ENCODE results near the gene WDHD1. TPM values are rescaled to one million over a fixed set of nuclear protein-coding genes. Genes with fewer than 3 reads are reported as not detected.
"Not testable (repeated sequence)": the region's sequence is repeated elsewhere in the genome, so short reads cannot be mapped to it uniquely, and the experiment has no call there.

WDHD1 gene
- total RNA-seq, 1 donor, result 4.3 TPM

DNA sequence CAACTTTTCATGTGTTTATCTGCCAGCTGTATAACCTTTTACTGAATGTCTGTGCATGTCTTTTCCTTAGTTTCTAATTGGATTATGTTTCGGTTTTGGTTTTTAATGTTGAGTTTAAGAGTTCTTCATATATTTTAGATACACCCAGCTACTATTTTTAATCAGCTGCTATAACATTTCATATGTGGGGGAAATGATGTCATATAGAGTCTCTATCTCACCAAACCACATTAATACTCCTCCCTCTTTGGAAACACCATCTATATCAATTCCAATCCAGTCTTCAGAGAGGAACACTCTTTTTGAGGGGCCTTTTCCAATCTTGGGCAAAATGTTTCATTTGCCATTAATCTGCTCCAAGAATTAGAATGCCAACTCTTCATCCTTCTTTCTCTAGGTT is 95.8 kb downstream of the WDHD1 start:
- H3K4me1 ChIP-seq (ENCODE audit: insufficient read depth, low read length), result no peaks in the 10 kb centered on the region
- H3K36me3 ChIP-seq (ENCODE audit: insufficient read depth, low read length), result no peaks in the 10 kb centered on the region
- H3K27me3 ChIP-seq (ENCODE audit: insufficient read depth, low read length), result no peaks in the 10 kb centered on the region
- DNase-seq (ENCODE audit: insufficient read length, low spot score, missing footprints), result no peak
- no peaks in the 10 kb centered on the region for H3K9me3 ChIP-seq (ENCODE audit: low read depth, low read length)
- H3K27ac ChIP-seq (ENCODE audit: low read depth, low read length), result no peak overlapping the region
- no peak overlapping the region for H3K4me3 ChIP-seq (ENCODE audit: insufficient read depth, low read length)
- H3K4me2 ChIP-seq (ENCODE audit: insufficient read depth, low read length), result no peak overlapping the region
- no peaks in the 10 kb centered on the region for H4K20me1 ChIP-seq (ENCODE audit: insufficient read depth, low read length)
- no peaks in the 10 kb centered on the region for H3K79me2 ChIP-seq (ENCODE audit: insufficient read depth, low read length)
- TF ChIP-seq, protein P1, sequence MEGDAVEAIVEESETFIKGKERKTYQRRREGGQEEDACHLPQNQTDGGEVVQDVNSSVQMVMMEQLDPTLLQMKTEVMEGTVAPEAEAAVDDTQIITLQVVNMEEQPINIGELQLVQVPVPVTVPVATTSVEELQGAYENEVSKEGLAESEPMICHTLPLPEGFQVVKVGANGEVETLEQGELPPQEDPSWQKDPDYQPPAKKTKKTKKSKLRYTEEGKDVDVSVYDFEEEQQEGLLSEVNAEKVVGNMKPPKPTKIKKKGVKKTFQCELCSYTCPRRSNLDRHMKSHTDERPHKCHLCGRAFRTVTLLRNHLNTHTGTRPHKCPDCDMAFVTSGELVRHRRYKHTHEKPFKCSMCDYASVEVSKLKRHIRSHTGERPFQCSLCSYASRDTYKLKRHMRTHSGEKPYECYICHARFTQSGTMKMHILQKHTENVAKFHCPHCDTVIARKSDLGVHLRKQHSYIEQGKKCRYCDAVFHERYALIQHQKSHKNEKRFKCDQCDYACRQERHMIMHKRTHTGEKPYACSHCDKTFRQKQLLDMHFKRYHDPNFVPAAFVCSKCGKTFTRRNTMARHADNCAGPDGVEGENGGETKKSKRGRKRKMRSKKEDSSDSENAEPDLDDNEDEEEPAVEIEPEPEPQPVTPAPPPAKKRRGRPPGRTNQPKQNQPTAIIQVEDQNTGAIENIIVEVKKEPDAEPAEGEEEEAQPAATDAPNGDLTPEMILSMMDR (IDR thresholded peaks at IDR 0.05; ENCODE audit: extremely low read depth, low read depth, low read length), result no peak
- no peak overlapping the region for H2AFZ ChIP-seq (ENCODE audit: low read length)

DNA sequence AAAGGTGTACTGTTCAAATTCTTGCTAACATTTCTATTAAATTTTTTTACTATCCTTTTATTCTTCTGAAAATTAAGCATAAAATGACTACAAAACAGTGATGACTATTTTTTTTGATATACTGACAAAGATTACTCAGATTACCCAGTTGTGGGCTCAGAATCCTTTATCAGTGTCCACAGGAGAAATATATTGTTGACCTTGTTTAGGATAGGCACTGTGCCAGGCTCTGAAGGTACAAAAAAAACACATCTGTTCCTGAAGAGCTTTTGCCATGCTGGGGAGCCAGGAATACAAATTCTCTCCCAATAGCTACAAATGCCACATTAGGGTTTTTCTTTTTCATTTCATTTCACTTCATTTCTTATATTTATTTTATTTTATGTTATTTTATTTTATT is 97.3 kb downstream of the WDHD1 start:
- Histone ChIP-seq H3K4me2 (ENCODE audit: insufficient read depth, low read length) (no peak overlapping the region), H3K79me2 (ENCODE audit: insufficient read depth, low read length) (no peaks in the 10 kb centered on the region)
- TF ChIP-seq, protein P1 (IDR thresholded peaks at IDR 0.05; ENCODE audit: extremely low read depth, low read depth, low read length), result no peak

DNA sequence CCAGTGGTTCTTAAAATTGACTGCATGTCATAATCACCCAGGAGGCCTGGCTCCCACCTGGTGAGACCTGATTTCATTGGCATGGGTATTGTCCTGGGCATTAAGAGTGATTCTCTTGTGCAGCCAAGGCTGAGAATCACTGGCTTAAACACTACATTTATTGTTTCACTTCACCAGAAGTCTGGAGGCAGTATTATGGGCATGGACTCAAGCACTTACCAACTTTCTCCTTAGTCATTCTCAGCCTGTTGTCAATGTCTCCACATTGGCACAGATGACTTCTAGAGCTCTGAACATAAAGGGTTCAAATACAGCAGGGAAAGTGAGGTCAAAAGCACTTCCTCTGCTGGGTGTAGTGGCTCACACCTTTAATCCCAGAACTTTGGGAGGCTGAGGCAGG is 98.7 kb downstream of the WDHD1 start:
- no peaks in the 10 kb centered on the region for H3K36me3 ChIP-seq (ENCODE audit: insufficient read depth, low read length)
- no peaks in the 10 kb centered on the region for H4K20me1 ChIP-seq (ENCODE audit: insufficient read depth, low read length)
- no peak overlapping the region for H2AFZ ChIP-seq (ENCODE audit: low read length)
- H3K4me1 ChIP-seq (ENCODE audit: insufficient read depth, low read length), result no peaks in the 10 kb centered on the region
- H3K27ac ChIP-seq (ENCODE audit: low read depth, low read length), result no peak overlapping the region
- H3K79me2 ChIP-seq (ENCODE audit: insufficient read depth, low read length), result no peaks in the 10 kb centered on the region
- H3K4me2 ChIP-seq (ENCODE audit: insufficient read depth, low read length), result no peak overlapping the region
- H3K4me3 ChIP-seq (ENCODE audit: insufficient read depth, low read length), result no peak overlapping the region
- H3K27me3 ChIP-seq (ENCODE audit: insufficient read depth, low read length), result no peaks in the 10 kb centered on the region
- TF ChIP-seq, protein P1 (IDR thresholded peaks at IDR 0.05; ENCODE audit: extremely low read depth, low read depth, low read length), result no peak
- no peak for DNase-seq (ENCODE audit: insufficient read length, low spot score, missing footprints)
- no peaks in the 10 kb centered on the region for H3K9me3 ChIP-seq (ENCODE audit: low read depth, low read length)

More for the DNA sequence above, 97.3 kb downstream of the WDHD1 start:
- DNase-seq (ENCODE audit: insufficient read length, low spot score, missing footprints), result no peak
- no peak overlapping the region for H2AFZ ChIP-seq (ENCODE audit: low read length)
- no peak overlapping the region for H3K4me3 ChIP-seq (ENCODE audit: insufficient read depth, low read length)
- H3K36me3 ChIP-seq (ENCODE audit: insufficient read depth, low read length), result no peaks in the 10 kb centered on the region
- no peaks in the 10 kb centered on the region for H4K20me1 ChIP-seq (ENCODE audit: insufficient read depth, low read length)
- H3K4me1 ChIP-seq (ENCODE audit: insufficient read depth, low read length), result no peaks in the 10 kb centered on the region
- H3K9me3 ChIP-seq (ENCODE audit: low read depth, low read length), result no peaks in the 10 kb centered on the region
- H3K27me3 ChIP-seq (ENCODE audit: insufficient read depth, low read length), result no peaks in the 10 kb centered on the region
- H3K27ac ChIP-seq (ENCODE audit: low read depth, low read length), result no peak overlapping the region

DNA sequence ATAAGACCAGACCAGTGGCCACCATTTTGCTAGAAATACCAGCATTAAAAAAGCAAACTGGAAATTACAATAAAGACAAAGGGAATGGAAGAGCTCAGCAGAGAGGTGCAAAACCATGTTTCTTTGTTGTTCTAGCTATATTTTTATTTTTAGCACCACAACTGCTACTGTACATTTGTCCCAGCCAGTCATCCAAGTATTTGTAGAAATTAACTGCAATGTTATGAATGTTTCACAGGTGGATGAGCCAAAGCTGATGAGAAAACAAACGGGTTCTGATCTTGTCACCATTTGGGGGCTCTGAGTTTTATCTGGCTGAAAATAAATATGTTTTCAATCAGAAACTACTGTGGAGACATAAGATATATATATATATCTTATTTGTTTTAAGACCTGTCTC is 99.3 kb downstream of the WDHD1 start:
- Histone ChIP-seq H3K9me3 (ENCODE audit: low read depth, low read length) (no peaks in the 10 kb centered on the region), H4K20me1 (ENCODE audit: insufficient read depth, low read length) (no peaks in the 10 kb centered on the region), H2AFZ (ENCODE audit: low read length) (no peak overlapping the region), H3K4me3 (ENCODE audit: insufficient read depth, low read length) (no peak overlapping the region), H3K79me2 (ENCODE audit: insufficient read depth, low read length) (no peaks in the 10 kb centered on the region), H3K36me3 (ENCODE audit: insufficient read depth, low read length) (no peaks in the 10 kb centered on the region), H3K27me3 (ENCODE audit: insufficient read depth, low read length) (no peaks in the 10 kb centered on the region), H3K4me1 (ENCODE audit: insufficient read depth, low read length) (no peaks in the 10 kb centered on the region), H3K27ac (ENCODE audit: low read depth, low read length) (no peak overlapping the region), H3K4me2 (ENCODE audit: insufficient read depth, low read length) (no peak overlapping the region)
- no peak for DNase-seq (ENCODE audit: insufficient read length, low spot score, missing footprints)
- TF ChIP-seq, protein P1 (IDR thresholded peaks at IDR 0.05; ENCODE audit: extremely low read depth, low read depth, low read length), result no peak

DNA sequence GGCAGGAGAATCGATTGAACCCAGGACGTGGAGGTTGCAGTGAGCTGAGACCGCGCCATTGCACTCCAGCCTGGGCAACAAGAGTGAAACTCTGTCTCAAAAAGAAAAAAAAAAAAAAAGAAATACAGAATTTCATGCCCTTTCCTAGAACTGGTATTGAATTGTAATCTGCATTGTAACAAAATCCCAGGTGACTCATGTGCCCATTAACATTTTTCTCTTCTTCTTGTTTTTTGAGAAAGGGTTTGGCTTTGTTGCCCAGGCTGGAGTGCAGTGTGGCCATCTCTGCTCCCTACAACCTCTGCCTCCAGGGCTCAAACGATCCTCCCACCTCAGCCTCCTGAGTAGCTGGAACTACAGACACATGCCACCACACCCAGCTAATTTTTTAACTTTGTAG is 100.3 kb downstream of the WDHD1 start:
- H4K20me1 ChIP-seq (ENCODE audit: insufficient read depth, low read length); H3K9me3 ChIP-seq (ENCODE audit: low read depth, low read length); H3K4me2 ChIP-seq (ENCODE audit: insufficient read depth, low read length); H3K4me1 ChIP-seq (ENCODE audit: insufficient read depth, low read length); H3K36me3 ChIP-seq (ENCODE audit: insufficient read depth, low read length); H3K79me2 ChIP-seq (ENCODE audit: insufficient read depth, low read length); H3K4me3 ChIP-seq (ENCODE audit: insufficient read depth, low read length); H3K27me3 ChIP-seq (ENCODE audit: insufficient read depth, low read length); H2AFZ ChIP-seq (ENCODE audit: low read length); H3K27ac ChIP-seq (ENCODE audit: low read depth, low read length): not testable (repeated sequence)
- peak; percentile 52 for DNase-seq (ENCODE audit: insufficient read length, low spot score, missing footprints)

Measured in osteoblast (primary cell).